ENCODE results near the gene E2F8.

GRCh38 chr11:19244084-19244483 is 3.3 kb upstream of the E2F8 start:
- TF ChIP-seq YY1 (IDR thresholded peaks at IDR 0.05; ENCODE audit: insufficient read depth, insufficient read length) (no peak), SUZ12 (IDR thresholded peaks at IDR 0.05; ENCODE audit: extremely low read depth, insufficient read depth, insufficient read length) (no peak)

Data from NT2/D1 (cell line).